B cell (primary cell): Measurements from ENCODE around the gene PTPRO.

Experiments
- EZH2 ChIP-seq: IDR thresholded peaks from 2 replicates; pipeline ENCODE4 v1.6.1; 2012; ENCODE audit warnings: borderline replicate concordance, low read depth, mild to moderate bottlenecking, moderate library complexity, low read length; ENCODE audit not compliant: insufficient read depth, poor library complexity, severe bottlenecking
- TF ChIP-seq, protein P1 (sequence below): fragments of 200-600 bp; IDR thresholded peaks from one replicate; pipeline ENCODE4 v1.8.0; 2022; ENCODE audit warnings: antibody characterized with exemption, mild to moderate bottlenecking

DNA sequence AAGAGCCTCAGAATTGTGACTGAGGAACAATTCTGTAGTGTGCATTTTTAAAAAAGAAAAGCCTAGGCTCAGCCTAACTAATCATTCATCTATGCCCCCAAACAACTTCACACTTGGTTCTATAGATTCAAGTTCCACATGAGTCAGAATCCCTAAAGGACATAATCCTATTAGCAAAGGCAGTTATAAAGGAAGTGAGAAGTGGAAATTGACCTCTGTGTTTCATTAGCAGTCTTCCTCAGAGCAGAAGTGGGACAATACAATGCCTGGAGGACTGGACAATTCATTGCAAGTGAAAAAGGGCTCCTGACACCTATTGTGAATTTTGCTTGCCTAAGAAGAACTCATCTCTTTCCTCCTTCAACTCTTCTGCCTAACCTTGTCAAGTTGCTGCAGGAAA, 222.3 kb downstream of the PTPRO start:
- TF ChIP-seq, protein P1, sequence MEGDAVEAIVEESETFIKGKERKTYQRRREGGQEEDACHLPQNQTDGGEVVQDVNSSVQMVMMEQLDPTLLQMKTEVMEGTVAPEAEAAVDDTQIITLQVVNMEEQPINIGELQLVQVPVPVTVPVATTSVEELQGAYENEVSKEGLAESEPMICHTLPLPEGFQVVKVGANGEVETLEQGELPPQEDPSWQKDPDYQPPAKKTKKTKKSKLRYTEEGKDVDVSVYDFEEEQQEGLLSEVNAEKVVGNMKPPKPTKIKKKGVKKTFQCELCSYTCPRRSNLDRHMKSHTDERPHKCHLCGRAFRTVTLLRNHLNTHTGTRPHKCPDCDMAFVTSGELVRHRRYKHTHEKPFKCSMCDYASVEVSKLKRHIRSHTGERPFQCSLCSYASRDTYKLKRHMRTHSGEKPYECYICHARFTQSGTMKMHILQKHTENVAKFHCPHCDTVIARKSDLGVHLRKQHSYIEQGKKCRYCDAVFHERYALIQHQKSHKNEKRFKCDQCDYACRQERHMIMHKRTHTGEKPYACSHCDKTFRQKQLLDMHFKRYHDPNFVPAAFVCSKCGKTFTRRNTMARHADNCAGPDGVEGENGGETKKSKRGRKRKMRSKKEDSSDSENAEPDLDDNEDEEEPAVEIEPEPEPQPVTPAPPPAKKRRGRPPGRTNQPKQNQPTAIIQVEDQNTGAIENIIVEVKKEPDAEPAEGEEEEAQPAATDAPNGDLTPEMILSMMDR, result no peak
- no peak for TF ChIP-seq EZH2
